Esophagus squamous epithelium (tissue), 5 donors: ENCODE measurements around the gene DAZAP1. TPM values are rescaled to one million over a fixed set of nuclear protein-coding genes. Genes with fewer than 3 reads are reported as not detected.
"Not testable (repeated sequence)": the region's sequence is repeated elsewhere in the genome, so short reads cannot be mapped to it uniquely, and the experiment has no call there.

ENCODE experiments used
- DNase-seq: peaks from one replicate; lab custom pipeline; 2025; lab: John Stamatoyannopoulos, UW
- H3K27ac ChIP-seq, 4 donors: fragments of 200-600 bp; sonication (generic); one replicate each; pipeline ENCODE4 v1.5.1; 2016 to 2019; ENCODE audit warnings: mild to moderate bottlenecking in 1 of 4
- H3K27me3 ChIP-seq, 4 donors: fragments of 200-600 bp; sonication (generic); 1 replicate in 3 of 4; 2 replicates in 1 of 4; pipeline versions ENCODE4 v1.5.1 to v1.6.0; 2017 to 2021; ENCODE audit warnings: antibody characterized with exemption in 1 of 4
- H3K36me3 ChIP-seq, 3 donors: fragments of 200-600 bp; sonication (generic); one replicate each; pipeline ENCODE4 v1.5.1; 2016 to 2019
- H3K4me1 ChIP-seq, 3 donors: fragments of 200-600 bp; sonication (generic); one replicate each; pipeline ENCODE4 v1.5.1; 2017 to 2019
- H3K4me3 ChIP-seq, 4 donors: fragments of 200-600 bp; sonication (generic); 1 replicate in 3 of 4; 2 replicates in 1 of 4; pipeline ENCODE4 v1.5.1; 2016 to 2019; ENCODE audit warnings: mild to moderate bottlenecking in 2 of 4, moderate library complexity in 1 of 4
- H3K9me3 ChIP-seq, 3 donors: fragments of 200-600 bp; sonication (generic); one replicate each; pipeline ENCODE4 v1.5.1; 2016 to 2019
- POLR2A ChIP-seq, 4 donors: fragments of 450-650 bp; IDR thresholded peaks; one replicate each; pipeline ENCODE4 v1.6.1; 2017; ENCODE audit warnings: antibody characterized with exemption in 4 of 4, mild to moderate bottlenecking in 4 of 4, moderate library complexity in 3 of 4
- WGBS, 2 donors: methylation state at CpG; one replicate each; pipeline ENCODE4 v1.1.5; 2018; 5-methylcytosine and 5-hydroxymethylcytosine counted together
- intact Hi-C: fragments of 100-400 bp; cut with DNase I; formaldehyde crosslinking; loops from one replicate; pipeline ENCODE4 v1.15.0; 2022
- total RNA-seq, 4 donors: library from RNA; depleted of rRNA; stranded (reverse); fragments of >200 nt; gene quantifications; one replicate each; pipeline ENCODE4 v1.1.0, GENCODE V29; 2016
- TF ChIP-seq, protein P1 (sequence below), 6 experiments: fragments of 450-650 bp in 4 of 6; fragments of 200-600 bp in 2 of 6; sonication (generic) in 2 of 6; IDR thresholded peaks; one replicate each; pipeline ENCODE4 v1.5.1; 2016 to 2019; ENCODE audit warnings: antibody characterized with exemption in 6 of 6, mild to moderate bottlenecking in 4 of 6, moderate library complexity in 4 of 6
- donor health status: DM: yes; HTN: yes; CAD: no.

Gene DAZAP1
- total RNA-seq, 4 donors from 2014 or later = 60.2 to 76.0 (median 69.0) TPM

DNA sequence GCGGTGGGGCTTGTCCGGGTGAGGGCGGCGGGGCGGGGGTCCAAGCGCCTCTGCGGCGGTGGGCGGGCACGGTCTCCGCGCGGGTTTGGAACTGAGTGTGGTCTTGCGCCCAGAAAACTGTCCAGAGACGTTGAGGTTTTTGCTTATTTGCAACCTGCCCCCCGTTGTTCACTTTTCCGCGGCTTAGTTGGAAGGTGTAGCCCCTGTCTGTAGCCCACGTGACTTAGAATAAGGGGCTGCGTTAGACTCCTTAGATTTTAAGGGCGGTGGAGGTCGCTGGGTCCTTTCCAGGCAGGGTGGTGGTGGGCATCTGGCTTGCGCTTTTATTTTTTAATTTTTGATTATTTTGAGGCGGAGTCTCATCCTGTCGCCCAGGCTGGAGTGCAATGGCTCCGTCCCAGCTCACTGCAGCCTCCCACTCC, 31.6 kb downstream of the DAZAP1 start:
- peak overlapping the region; percentile 86 to 94 (median 89) for H3K27ac ChIP-seq
- peaks cover 26 to 54% (median 27%) of the 10 kb centered on the region in 3 donors for H3K4me1 ChIP-seq
- H3K36me3 ChIP-seq = peaks cover 31 to 64% (median 34%) of the 10 kb centered on the region in 3 donors
- H3K4me3 ChIP-seq = peak overlapping the region; percentile 67 to 95 (median 90)
- no peaks in the 10 kb centered on the region for H3K9me3 ChIP-seq
- no peak for DNase-seq
- 2% methylated on average over 11 to 13 of the region's 26 CpGs for WGBS, 2 donors
- no peaks in the 10 kb centered on the region for H3K27me3 ChIP-seq
- no peak for TF ChIP-seq POLR2A (IDR thresholded peaks at IDR 0.05)
- TF ChIP-seq, protein P1, sequence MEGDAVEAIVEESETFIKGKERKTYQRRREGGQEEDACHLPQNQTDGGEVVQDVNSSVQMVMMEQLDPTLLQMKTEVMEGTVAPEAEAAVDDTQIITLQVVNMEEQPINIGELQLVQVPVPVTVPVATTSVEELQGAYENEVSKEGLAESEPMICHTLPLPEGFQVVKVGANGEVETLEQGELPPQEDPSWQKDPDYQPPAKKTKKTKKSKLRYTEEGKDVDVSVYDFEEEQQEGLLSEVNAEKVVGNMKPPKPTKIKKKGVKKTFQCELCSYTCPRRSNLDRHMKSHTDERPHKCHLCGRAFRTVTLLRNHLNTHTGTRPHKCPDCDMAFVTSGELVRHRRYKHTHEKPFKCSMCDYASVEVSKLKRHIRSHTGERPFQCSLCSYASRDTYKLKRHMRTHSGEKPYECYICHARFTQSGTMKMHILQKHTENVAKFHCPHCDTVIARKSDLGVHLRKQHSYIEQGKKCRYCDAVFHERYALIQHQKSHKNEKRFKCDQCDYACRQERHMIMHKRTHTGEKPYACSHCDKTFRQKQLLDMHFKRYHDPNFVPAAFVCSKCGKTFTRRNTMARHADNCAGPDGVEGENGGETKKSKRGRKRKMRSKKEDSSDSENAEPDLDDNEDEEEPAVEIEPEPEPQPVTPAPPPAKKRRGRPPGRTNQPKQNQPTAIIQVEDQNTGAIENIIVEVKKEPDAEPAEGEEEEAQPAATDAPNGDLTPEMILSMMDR (IDR thresholded peaks at IDR 0.05) = no peak
- intact Hi-C loops = no loop called here

DNA sequence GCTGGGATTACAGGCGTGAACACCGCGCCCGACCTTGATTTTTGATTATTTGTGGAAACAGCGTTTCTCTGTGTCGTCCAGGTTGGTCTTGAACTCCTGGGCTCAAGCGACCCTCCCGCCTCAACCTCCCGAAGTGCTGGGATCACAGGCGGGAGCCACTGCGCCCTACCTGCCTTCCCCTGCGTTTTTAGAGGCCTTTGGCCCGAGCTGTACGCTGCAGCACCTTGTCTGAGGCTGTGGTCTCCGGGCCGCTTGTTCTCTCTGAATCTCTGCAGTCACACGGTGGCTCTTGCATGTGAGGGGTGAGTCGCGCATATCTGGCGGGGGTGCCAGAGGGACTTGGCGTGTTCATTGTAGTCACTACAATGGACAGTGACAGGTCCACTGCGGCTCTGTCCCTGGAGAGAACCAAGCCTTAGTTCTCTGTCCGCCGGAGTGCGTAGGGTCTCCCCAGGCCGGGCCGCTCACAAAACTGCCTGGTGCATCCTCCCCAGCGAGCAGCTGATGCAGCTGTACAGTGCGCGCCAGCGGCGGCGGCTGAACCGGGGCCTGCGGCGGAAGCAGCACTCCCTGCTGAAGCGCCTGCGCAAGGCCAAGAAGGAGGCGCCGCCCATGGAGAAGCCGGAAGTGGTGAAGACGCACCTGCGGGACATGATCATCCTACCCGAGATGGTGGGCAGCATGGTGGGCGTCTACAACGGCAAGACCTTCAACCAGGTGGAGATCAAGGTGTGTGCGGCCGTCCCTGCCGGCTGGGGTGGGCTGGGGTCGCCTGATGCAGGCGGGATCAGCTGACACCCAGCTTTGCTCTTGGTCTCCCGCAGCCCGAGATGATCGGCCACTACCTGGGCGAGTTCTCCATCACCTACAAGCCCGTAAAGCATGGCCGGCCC, 32.4 kb downstream of the DAZAP1 start:
- intact Hi-C loops, H3K27me3 ChIP-seq, DNase-seq, H3K9me3 ChIP-seq: not testable (repeated sequence)
- H3K4me3 ChIP-seq = peak overlapping the region; percentile 67 to 95 (median 90)
- H3K27ac ChIP-seq = peak overlapping the region; percentile 7 to 91 (median 86)
- peaks cover 28 to 62% (median 28%) of the 10 kb centered on the region in 3 donors for H3K4me1 ChIP-seq
- 29 to 57% methylated on average over 13 to 22 of the region's 57 CpGs for WGBS, 2 donors
- peaks cover 25 to 55% (median 27%) of the 10 kb centered on the region in 3 donors for H3K36me3 ChIP-seq

DNA sequence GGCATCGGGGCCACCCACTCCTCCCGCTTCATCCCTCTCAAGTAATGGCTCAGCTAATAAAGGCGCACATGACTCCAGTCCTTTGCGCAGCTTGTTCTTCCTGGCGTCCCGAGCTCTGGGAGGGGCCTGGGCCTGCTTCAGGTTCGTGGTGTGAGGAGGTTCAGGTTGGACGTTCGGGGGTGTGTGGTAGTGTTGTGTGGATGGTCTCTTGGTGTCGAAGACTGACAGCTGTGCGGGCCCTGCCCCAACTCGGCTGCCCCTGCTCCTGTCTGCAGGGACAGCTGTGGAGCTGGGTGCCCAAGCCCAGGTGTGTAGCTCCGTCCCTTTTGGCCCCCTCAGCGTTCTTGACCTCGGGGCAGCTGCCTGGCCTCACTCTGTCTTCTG, 33.0 kb downstream of the DAZAP1 start:
- DNase-seq = no peak
- no peak overlapping the region for H3K27ac ChIP-seq
- intact Hi-C loops = no loop called here
- H3K4me3 ChIP-seq = peak overlapping the region in 2 of 4 donors; percentile 67 to 95
- peaks cover 25 to 49% (median 25%) of the 10 kb centered on the region in 3 donors for H3K36me3 ChIP-seq
- TF ChIP-seq, protein P1 (IDR thresholded peaks at IDR 0.05) = no peak
- no peak for TF ChIP-seq POLR2A (IDR thresholded peaks at IDR 0.05)
- peaks cover 0 to 3% (median 0%) of the 10 kb centered on the region in 4 donors for H3K27me3 ChIP-seq
- H3K4me1 ChIP-seq = peaks cover 32 to 68% (median 34%) of the 10 kb centered on the region in 3 donors
- WGBS, 2 donors = 68% methylated on average over 6 of the region's 15 CpGs; no CpG with 5 or more reads in 1 of the 2 donors
- no peaks in the 10 kb centered on the region for H3K9me3 ChIP-seq

DNA sequence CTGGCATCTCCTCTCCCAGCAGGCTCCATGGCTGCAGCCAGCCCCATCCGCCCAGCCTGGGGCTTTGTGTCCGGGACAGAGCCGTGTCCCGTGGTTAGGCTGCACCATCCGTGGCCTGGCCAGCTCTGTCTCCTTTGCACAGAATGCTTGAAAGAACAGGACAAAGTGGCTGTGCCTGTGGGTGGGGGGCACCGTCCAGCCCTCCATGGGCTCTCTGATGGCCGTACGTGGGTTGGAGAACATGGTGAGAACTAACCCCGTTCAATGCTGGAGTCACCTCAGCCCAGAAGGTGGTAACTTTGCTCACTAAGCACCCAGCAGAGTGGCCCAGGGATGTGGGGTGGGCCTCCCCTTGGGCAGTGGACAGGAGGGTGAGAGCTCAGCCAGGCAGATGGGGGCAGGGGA, 33.6 kb downstream of the DAZAP1 start:
- peaks cover 0 to 9% (median 2%) of the 10 kb centered on the region in 4 donors for H3K27me3 ChIP-seq
- H3K9me3 ChIP-seq = no peaks in the 10 kb centered on the region
- H3K36me3 ChIP-seq = peaks cover 25 to 43% (median 25%) of the 10 kb centered on the region in 3 donors
- WGBS, 2 donors = 80% methylated on average over 1 of the region's 9 CpGs; no CpG with 5 or more reads in 1 of the 2 donors
- no peak for TF ChIP-seq POLR2A (IDR thresholded peaks at IDR 0.05)
- H3K27ac ChIP-seq = no peak overlapping the region
- peaks cover 37 to 74% (median 39%) of the 10 kb centered on the region in 3 donors for H3K4me1 ChIP-seq
- intact Hi-C loops = no loop called here
- no peak overlapping the region for H3K4me3 ChIP-seq
- DNase-seq = no peak

DNA sequence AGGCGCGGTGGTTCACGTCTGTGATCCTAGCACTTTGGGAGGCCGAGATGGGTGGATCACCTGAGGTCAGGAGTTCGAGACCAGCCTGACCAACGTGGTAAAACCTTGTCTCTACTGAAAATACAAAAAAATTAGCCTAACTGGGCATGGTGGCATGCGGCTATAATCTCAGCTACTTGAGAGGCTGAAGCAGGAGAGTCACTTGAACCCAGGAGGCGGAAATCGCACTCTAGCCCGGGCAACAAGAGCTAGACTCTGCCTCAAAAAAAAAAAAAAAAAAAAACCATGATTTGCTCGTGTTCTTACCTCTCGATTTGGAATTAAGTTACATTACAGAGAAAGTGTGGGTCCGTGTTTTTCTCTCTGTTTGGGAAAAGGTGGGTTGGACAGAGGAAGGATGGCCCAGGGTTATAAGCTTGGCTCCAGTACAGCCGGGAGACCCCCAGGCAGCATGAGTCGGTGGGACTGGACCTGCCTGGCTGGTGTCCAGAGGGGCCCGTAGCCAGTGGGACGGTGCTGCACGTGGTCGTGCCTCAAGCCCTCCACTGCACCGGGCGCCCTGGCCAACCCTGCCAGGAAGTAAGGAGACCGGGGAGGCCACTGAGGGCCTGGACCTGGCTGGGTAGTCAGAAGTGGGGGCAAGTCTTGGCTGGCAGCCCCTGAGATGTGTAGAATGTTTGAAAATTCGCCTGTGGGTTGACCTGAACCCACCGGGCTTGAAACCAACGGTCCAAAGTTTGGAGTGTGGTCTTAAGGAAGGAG, 34.5 kb downstream of the DAZAP1 start:
- intact Hi-C loops = no loop called here
- peaks cover 25 to 38% (median 25%) of the 10 kb centered on the region in 3 donors for H3K36me3 ChIP-seq
- 76 to 77% methylated on average over 17 to 20 of the region's 25 CpGs for WGBS, 2 donors
- no peaks in the 10 kb centered on the region for H3K9me3 ChIP-seq
- H3K4me1 ChIP-seq = peaks cover 44 to 77% (median 48%) of the 10 kb centered on the region in 3 donors
- no peak for DNase-seq
- H3K27ac ChIP-seq = no peak overlapping the region
- H3K4me3 ChIP-seq = no peak overlapping the region
- TF ChIP-seq, protein P1 (IDR thresholded peaks at IDR 0.05) = no peak
- TF ChIP-seq POLR2A (IDR thresholded peaks at IDR 0.05) = no peak
- H3K27me3 ChIP-seq = peaks cover 5 to 17% (median 9%) of the 10 kb centered on the region in 4 donors
